Measurements from ENCODE around the gene LRMDA.

The LRMDA gene

GRCh38 chr10:76257816-76258215 lies 826.4 kb downstream of the LRMDA start:
- no peak for DNase-seq

- no peak for DNase-seq
These were observed 834.2 kb downstream of the LRMDA start for GRCh38 chr10:76265441-76266113.

GRCh38 chr10:76268530-76268929 lies 837.1 kb downstream of the LRMDA start:
- DNase-seq, result no peak

- DNase-seq, result no peak
These were observed 837.5 kb downstream of the LRMDA start for GRCh38 chr10:76268954-76269353.

- no peak for DNase-seq
These were observed 839.0 kb downstream of the LRMDA start for GRCh38 chr10:76270464-76270863.

- no peak for DNase-seq
These were observed 843.5 kb downstream of the LRMDA start for GRCh38 chr10:76274933-76275332.

GRCh38 chr10:76278811-76279460 lies 847.5 kb downstream of the LRMDA start:
- no peak for DNase-seq

GRCh38 chr10:76281659-76282058 lies 850.2 kb downstream of the LRMDA start:
- no peak for DNase-seq

GRCh38 chr10:76282061-76283025 lies 850.9 kb downstream of the LRMDA start:
- no peak for DNase-seq

- no peak for DNase-seq
These were observed 852.9 kb downstream of the LRMDA start for GRCh38 chr10:76284351-76284750.

- DNase-seq, result no peak
These were observed 853.6 kb downstream of the LRMDA start for GRCh38 chr10:76285012-76285411.

GRCh38 chr10:76285515-76285914 lies 854.1 kb downstream of the LRMDA start:
- no peak for DNase-seq

GRCh38 chr10:76286536-76286935 lies 855.1 kb downstream of the LRMDA start:
- DNase-seq, result no peak

GRCh38 chr10:76287856-76288255 lies 856.4 kb downstream of the LRMDA start:
- no peak for DNase-seq

- DNase-seq, result no peak
These were observed 859.8 kb downstream of the LRMDA start for GRCh38 chr10:76291175-76291574.

- no peak for DNase-seq
These were observed 860.5 kb downstream of the LRMDA start for GRCh38 chr10:76291885-76292284.

- DNase-seq, result no peak
These were observed 865.5 kb downstream of the LRMDA start for GRCh38 chr10:76296957-76297356.

GRCh38 chr10:76297358-76297757 lies 865.9 kb downstream of the LRMDA start:
- DNase-seq, result no peak

- no peak for DNase-seq
These were observed 866.4 kb downstream of the LRMDA start for GRCh38 chr10:76297780-76298281.

- DNase-seq, result no peak
These were observed 866.9 kb downstream of the LRMDA start for GRCh38 chr10:76298329-76298728.

- no peak for DNase-seq
These were observed 868.1 kb downstream of the LRMDA start for GRCh38 chr10:76299501-76299900.

- DNase-seq, result no peak
These were observed 869.8 kb downstream of the LRMDA start for GRCh38 chr10:76301211-76301610.

- no peak for DNase-seq
These were observed 870.5 kb downstream of the LRMDA start for GRCh38 chr10:76301950-76302349.

Measured in GOT3 (cell line).